ENCODE data around the gene SLCO3A1.
"Not testable (repeated sequence)": the region's sequence is repeated elsewhere in the genome, so short reads cannot be mapped to it uniquely, and the experiment has no call there.

The SLCO3A1 gene

DNA sequence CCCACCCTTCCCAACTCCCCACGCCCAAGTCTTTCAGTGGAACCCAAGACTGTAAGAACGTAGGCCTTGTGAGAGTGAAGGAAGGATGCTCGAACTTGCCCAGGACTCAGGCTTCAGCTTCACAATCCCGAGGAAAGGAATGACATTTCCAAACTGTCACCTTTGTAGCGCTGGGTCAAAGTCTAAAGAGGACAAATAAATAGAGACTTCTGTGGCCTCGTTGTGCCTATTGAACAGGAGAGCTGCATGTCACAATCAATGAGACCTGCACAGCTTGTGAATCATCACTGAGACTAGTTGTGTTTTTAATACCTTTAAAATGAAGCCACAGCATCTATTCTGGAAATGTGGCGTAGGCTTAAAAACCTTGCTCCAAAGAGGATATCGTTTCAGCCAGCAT lies 317.4 kb downstream of the SLCO3A1 start:
- no peak for DNase-seq

DNA sequence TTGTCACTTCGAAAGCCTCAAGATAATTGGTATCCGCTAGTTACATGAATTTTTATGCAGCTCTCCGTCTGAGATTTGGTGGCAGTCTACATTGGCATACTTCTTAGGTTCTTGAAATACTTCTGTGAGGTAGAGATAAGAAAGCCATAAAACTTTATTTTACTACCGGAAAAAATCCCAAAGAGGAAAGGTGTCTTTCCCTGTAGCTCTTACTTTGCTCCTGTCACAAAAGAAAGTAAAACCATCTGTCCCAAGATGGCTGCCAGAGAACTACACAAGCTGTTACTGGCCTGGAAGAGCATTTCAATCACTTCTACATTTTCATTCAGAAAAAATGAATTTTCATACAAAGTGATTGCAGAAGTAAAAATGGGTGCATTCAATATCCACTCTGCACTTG lies 325.4 kb downstream of the SLCO3A1 start:
- DNase-seq: no peak

DNA sequence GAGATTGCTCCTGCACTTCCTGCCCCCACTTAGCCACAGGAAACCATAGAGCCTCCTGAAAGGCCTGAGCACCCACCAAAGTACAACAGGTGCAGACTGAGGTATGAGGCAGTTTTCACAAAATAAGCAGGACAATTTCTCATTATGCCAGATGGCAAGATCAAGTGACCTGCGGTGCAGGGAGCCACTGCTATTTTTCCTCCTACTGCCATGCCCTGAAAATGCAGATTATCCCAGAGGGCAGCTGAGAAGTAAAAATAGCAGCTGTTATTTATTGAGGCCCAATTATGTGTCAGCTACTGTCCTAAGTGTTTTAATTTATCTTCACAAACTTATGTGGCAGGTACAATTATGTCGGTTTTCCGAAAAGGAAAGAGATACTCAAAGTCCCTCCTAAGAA lies 330.6 kb downstream of the SLCO3A1 start:
- DNase-seq: no peak

DNA sequence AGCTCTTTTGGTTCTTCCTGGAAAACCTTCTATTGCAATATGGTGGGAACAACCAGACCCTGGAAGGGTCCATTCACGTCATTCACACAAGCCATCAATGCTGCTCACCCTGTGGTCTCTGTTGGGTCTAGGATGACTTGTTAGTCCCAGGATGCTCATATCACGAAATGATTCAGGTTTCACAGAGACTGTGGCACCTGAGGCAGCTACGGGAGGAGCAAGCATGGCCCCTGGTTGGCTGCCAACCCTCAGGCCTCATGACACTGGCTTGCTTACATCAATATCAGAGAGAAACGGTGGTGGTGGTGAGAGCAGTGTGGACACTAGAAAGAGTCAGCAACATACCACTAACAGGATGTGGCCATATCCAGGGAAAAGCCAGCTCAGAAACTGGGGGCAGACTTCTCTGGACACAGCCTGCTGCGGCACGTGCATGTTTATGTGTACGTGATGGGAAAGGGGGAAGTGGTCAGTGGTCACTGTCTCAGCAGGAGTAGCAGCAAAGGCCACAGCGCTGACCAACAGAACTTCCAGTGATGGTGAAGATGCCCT lies 331.2 kb downstream of the SLCO3A1 start:
- no peak for DNase-seq

DNA sequence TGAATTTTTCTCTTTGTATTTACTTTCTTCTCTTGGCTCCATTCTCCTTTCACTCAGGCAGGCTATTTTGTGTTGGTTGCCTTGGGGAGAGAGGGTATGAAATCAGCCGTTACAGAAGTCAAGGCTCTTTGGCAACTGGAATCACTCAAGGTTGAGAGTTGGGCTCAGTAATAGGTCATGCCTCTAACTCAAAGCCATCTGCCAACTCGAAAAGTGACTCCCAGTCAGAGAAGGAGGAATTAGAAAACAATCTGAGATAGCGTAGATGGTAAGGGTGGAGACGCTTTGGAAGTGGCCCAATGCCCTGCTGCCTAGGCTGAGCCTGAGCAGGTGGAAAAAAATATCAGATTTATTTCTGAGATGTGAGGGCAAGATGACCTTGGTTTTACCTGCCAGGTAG lies 334.5 kb downstream of the SLCO3A1 start:
- DNase-seq: no peak

- no peak for DNase-seq
Measured at GRCh38 chr15:92189166-92189565, 335.7 kb downstream of the SLCO3A1 start.

DNA sequence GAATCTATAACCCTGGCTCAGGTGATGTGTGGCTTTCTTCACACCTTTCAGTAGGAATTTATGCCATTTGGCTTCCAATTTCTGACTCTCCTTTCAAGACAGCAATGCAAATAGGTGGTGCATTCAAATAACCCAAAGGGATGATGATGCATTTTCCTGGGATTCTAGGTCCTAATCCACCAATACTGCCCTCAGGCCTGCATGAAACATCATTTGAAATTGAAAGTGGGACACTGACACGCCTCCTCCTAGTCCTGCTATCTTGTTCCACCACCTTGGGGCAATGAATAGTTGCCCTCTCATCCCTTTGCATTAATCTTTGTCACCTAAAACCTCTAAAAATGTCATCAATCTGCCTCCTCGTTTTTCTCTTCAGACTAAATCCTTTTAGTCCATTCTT lies 341.7 kb downstream of the SLCO3A1 start:
- DNase-seq: no peak

- no peak for DNase-seq
Measured at GRCh38 chr15:92196342-92196741, 342.8 kb downstream of the SLCO3A1 start.

- DNase-seq: no peak
Measured at GRCh38 chr15:92197746-92198145, 344.2 kb downstream of the SLCO3A1 start.

DNA sequence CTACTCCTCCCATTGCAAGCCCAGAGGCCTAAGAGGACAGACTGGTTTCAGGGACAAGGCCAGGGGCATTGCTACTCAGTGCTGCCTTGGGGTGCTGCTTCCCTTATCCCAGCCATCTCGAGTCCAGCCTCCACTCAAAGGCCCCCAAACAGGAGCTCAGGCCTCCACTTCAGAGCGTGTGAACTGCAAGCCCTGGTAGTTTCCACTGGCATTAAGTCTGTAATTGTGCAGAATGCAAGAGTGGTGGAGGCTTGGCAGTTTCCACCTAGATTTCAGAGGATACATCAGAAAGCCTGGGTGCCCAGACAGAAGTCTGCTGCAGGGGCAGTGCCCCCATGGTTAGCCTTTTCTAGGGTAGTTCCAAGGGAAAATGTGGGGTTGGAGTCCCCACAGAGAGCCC lies 347.4 kb downstream of the SLCO3A1 start:
- no peak for DNase-seq

GRCh38 chr15:92205255-92205739 lies 351.8 kb downstream of the SLCO3A1 start:
- no peak for DNase-seq

GRCh38 chr15:92207601-92208000 lies 354.1 kb downstream of the SLCO3A1 start:
- not testable (repeated sequence) for DNase-seq
